ENCODE measurements around the gene MOB1A. TPM values are rescaled to one million over a fixed set of nuclear protein-coding genes. Genes with fewer than 3 reads are reported as not detected.

The MOB1A gene
- total and polyA plus RNA-seq, 2 of the 13 experiments (the other 11 are each of a cell fraction or from before 2014, with no cell fraction given), result 48.2 to 139 TPM

GRCh38 chr2:74199871-74200305 is 21.2 kb upstream of the MOB1A start:
- H3K79me2 ChIP-seq (ENCODE audit: insufficient read depth, low read length), result peaks cover 57% of the 10 kb centered on the region
- intact Hi-C loops (cut with micrococcal nuclease; ENCODE audit: unreplicated experiment) (loop anchor here (2.0 to 5.0 kb wide), 2 partner anchors 21 to 53 kb away; partner anchors contain the start of genes BOLA3 and MOB1A), in situ Hi-C loops (cut with HindIII; ENCODE audit: extremely low pct_ligation_motif_present, low pct_unique_long_range_greater_than_20kb) (no loop called here)
- peak overlapping the region; percentile 72 to 80 (median 78) for H3K4me3 ChIP-seq (replicated peaks in 1 of 3; ENCODE audit: insufficient read depth in 1 of 3, low read depth in 2 of 3, low read length in 3 of 3)
- no peaks in the 10 kb centered on the region for H3K9me3 ChIP-seq (ENCODE audit: low read length)
- H3K27ac ChIP-seq (ENCODE audit: extremely low read length, insufficient read depth, low read length), result peak overlapping the region; percentile 94
- 30% methylated on average over 8 of the region's 8 CpGs for WGBS (ENCODE audit: low lambda C conversion rate)
- BruUV-seq (replicated peaks), result TSS peak; percentile 53
- H3K9ac ChIP-seq (ENCODE audit: insufficient read depth, low read depth, low read length), result peak overlapping the region; percentile 97
- ChIA-PET POLR2A (interaction anchor here (0.7 to 5.6 kb wide), 7 partner anchors 8 to 80 kb away, joined by 3 to 53 read pairs (median 5); partner anchors contain the start of genes BOLA3 and MOB1A), CTCF (ENCODE audit: low intra/inter-chr PET ratio, low total read pairs) (no interaction called here)
- H3K27me3 ChIP-seq (ENCODE audit: control insufficient read depth in 1 of 2, insufficient read depth in 2 of 2, low read length in 2 of 2), result no peaks in the 10 kb centered on the region; a peak in 1 of 5 replicates
- DNase-seq (ENCODE audit: low spot score) (no peak), ATAC-seq (no peak), FAIRE-seq (no peak)
- peaks cover 49% of the 10 kb centered on the region for H4K20me1 ChIP-seq (ENCODE audit: insufficient read depth, low read length)
- H3K4me1 ChIP-seq (ENCODE audit: insufficient read depth, low read length), result peaks cover 67% of the 10 kb centered on the region
- peaks cover 0 to 16% of the 10 kb centered on the region in 2 experiments; a peak in 3 of 5 replicates for H3K36me3 ChIP-seq (replicated peaks in 1 of 2; ENCODE audit: control insufficient read depth in 1 of 2, insufficient read depth in 2 of 2, low read length in 2 of 2)
- H2AFZ ChIP-seq (ENCODE audit: low read length), result no peak overlapping the region
- peak overlapping the region; percentile 73 for H3K4me2 ChIP-seq (ENCODE audit: low read depth, low read length)
- 0 out of 2 replicates have a peak, but pooled peaks have one; percentile 25 for TF ChIP-seq HOXA5 (CRISPR knock-in tag; IDR thresholded peaks at IDR 0.05)
- TF ChIP-seq SMAD3 (CRISPR knock-in tag; IDR thresholded peaks at IDR 0.05), result peak; percentile 1; the same call in 1 of the 2 replicates
- no peak for TF ChIP-seq RBAK (CRISPR knock-in tag; IDR thresholded peaks at IDR 0.05)
- TF ChIP-seq ZNF639 (CRISPR knock-in tag; conservative IDR thresholded peaks at IDR 0.05), result no peak
- no peak for TF ChIP-seq ZUFSP (CRISPR knock-in tag; IDR thresholded peaks at IDR 0.05; ENCODE audit: borderline replicate concordance)
- TF ChIP-seq ZNF20 (CRISPR knock-in tag; IDR thresholded peaks at IDR 0.05), result no peak
- no peak for TF ChIP-seq ZNF281 (CRISPR knock-in tag; IDR thresholded peaks at IDR 0.05; ENCODE audit: borderline replicate concordance)
- no peak for TF ChIP-seq NFYC (CRISPR knock-in tag; IDR thresholded peaks at IDR 0.05)
- no peak for TF ChIP-seq POLR2G (IDR thresholded peaks at IDR 0.05; ENCODE audit: low read depth, low read length)
- no peak for TF ChIP-seq HDAC6 (IDR thresholded peaks at IDR 0.05; ENCODE audit: low read depth, low read length)
- no peak for TF ChIP-seq SRSF9 (IDR thresholded peaks at IDR 0.05; ENCODE audit: borderline replicate concordance, insufficient read depth, low read depth, low read length, poor library complexity, severe bottlenecking)
- TF ChIP-seq MAZ (IDR thresholded peaks at IDR 0.05; ENCODE audit: borderline replicate concordance, low read depth, low read length), result no peak
- TF ChIP-seq MAZ (CRISPR knock-in tag; IDR thresholded peaks at IDR 0.05; ENCODE audit: low read depth), result no peak
- no peak for TF ChIP-seq DNMT3B (CRISPR knock-in tag; conservative IDR thresholded peaks at IDR 0.05)
- no peak for TF ChIP-seq NRL (CRISPR knock-in tag; IDR thresholded peaks at IDR 0.05; ENCODE audit: borderline replicate concordance)
- no peak for TF ChIP-seq CREM (IDR thresholded peaks at IDR 0.05)
- no peak for TF ChIP-seq CREM (CRISPR knock-in tag; IDR thresholded peaks at IDR 0.05)
- TF ChIP-seq RBFOX2 (IDR thresholded peaks at IDR 0.05; ENCODE audit: low read depth, low read length), result peak; percentile 55
- TF ChIP-seq ZNF12 (CRISPR knock-in tag; IDR thresholded peaks at IDR 0.05), result no peak
- no peak for TF ChIP-seq ZNF740 (CRISPR knock-in tag; IDR thresholded peaks at IDR 0.05)
